Gastroesophageal sphincter (tissue), 3 donors: ENCODE data around the gene STC2.

ENCODE experiments used
- POLR2A ChIP-seq, 2 donors: fragments of 450-650 bp; IDR thresholded peaks; one replicate each; pipeline ENCODE4 v1.6.1; 2017; ENCODE audit warnings: antibody characterized with exemption in 2 of 2, mild to moderate bottlenecking in 2 of 2, moderate library complexity in 1 of 2
- TF ChIP-seq, protein P1 (sequence below), 4 experiments: fragments of 200-600 bp in 2 of 4; fragments of 450-650 bp in 2 of 4; sonication (generic) in 1 of 4; IDR thresholded peaks; one replicate each; pipeline ENCODE4 v1.5.1; 2017 to 2019; ENCODE audit warnings: antibody characterized with exemption in 4 of 4, mild to moderate bottlenecking in 2 of 4, moderate library complexity in 2 of 4

DNA sequence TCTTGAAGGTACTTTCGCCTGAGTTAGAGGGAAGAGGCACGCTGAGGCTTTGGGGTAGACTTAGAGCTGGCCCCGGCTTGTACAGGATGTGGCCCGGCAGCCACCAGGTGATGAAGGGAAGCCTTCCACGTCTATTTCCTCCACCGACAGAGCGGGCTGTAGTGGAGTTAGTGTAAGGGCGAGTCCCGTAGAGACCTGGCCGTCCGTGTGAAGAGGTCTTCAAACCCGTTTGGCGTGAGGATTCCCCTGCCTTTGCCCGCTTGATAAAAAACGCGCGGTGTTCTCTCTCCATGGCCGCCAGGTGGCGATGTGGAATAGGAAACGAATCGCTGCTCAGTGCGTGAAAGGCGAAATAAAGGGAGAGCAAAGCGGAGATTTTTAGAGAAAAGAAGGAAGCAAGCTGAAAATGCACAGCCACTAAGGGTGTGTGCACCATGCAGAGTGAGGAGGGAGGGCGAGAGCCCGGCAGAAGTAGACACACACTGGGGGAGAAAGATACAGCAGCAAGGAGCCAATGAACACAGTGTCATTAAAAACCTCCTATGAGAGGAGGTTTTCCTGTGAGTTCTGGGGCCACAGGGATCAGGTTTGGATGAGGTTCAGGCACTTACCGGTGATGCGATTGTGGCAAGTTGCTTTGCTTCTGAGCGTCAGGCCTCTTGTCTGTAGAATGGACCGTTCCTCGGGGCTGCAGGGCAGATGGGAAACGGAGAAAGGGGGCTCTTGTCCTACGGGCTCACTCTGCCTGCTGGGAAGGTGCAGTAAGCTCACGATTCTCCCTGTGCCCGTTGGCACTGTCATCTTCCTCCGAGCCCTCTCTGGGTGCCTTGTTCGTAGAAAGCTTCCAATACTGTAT is 34.2 kb downstream of the STC2 start:
- TF ChIP-seq, protein P1, sequence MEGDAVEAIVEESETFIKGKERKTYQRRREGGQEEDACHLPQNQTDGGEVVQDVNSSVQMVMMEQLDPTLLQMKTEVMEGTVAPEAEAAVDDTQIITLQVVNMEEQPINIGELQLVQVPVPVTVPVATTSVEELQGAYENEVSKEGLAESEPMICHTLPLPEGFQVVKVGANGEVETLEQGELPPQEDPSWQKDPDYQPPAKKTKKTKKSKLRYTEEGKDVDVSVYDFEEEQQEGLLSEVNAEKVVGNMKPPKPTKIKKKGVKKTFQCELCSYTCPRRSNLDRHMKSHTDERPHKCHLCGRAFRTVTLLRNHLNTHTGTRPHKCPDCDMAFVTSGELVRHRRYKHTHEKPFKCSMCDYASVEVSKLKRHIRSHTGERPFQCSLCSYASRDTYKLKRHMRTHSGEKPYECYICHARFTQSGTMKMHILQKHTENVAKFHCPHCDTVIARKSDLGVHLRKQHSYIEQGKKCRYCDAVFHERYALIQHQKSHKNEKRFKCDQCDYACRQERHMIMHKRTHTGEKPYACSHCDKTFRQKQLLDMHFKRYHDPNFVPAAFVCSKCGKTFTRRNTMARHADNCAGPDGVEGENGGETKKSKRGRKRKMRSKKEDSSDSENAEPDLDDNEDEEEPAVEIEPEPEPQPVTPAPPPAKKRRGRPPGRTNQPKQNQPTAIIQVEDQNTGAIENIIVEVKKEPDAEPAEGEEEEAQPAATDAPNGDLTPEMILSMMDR (IDR thresholded peaks at IDR 0.05): peak; percentile 81 to 96 (median 93)
- TF ChIP-seq POLR2A (IDR thresholded peaks at IDR 0.05): no peak
